Mesenchymal stem cell (in vitro differentiated cells and primary cell): Measurements from ENCODE around the gene ALPK3.
A peak's percentile ranks its signal among the peaks of the same experiment; 100 is the strongest.

Experiments used
- DNase-seq: peaks from one replicate; pipeline ENCODE4 v3.0.0-alpha.2; 2013
- H2AFZ ChIP-seq: one replicate; pipeline ENCODE4 v1.6.1; 2013; ENCODE audit warnings: low read depth, mild to moderate bottlenecking, control low read depth, inconsistent platforms, low read length, moderate library complexity
- H2AK5ac ChIP-seq: 2 replicates; pipeline ENCODE4 v1.6.1; 2013; ENCODE audit warnings: low read length, moderate library complexity, mild to moderate bottlenecking, inconsistent platforms; ENCODE audit not compliant: severe bottlenecking
- H2BK120ac ChIP-seq: one replicate; pipeline ENCODE4 v1.6.1; 2013; ENCODE audit warnings: low read depth, mild to moderate bottlenecking, inconsistent platforms, low read length, moderate library complexity
- H2BK12ac ChIP-seq, 2 experiments: one replicate each; pipeline ENCODE4 v1.6.1; 2013; ENCODE audit warnings: inconsistent platforms in 2 of 2, low read length in 2 of 2, mild to moderate bottlenecking in 2 of 2, moderate library complexity in 2 of 2, control low read depth in 1 of 2
- H2BK15ac ChIP-seq: one replicate; pipeline ENCODE4 v1.6.1; 2013; ENCODE audit warnings: mild to moderate bottlenecking, low read depth, inconsistent platforms; ENCODE audit not compliant: poor library complexity, severe bottlenecking
- H2BK5ac ChIP-seq: 2 replicates; pipeline ENCODE4 v1.6.1; 2013; ENCODE audit warnings: low read depth, mild to moderate bottlenecking, low read length, control low read depth, inconsistent platforms; ENCODE audit not compliant: poor library complexity, severe bottlenecking
- H3K14ac ChIP-seq, 2 experiments: one replicate each; pipeline ENCODE4 v1.6.1; 2013; ENCODE audit warnings: inconsistent platforms in 2 of 2, low read length in 2 of 2, control low read depth in 1 of 2, mild to moderate bottlenecking in 1 of 2, moderate library complexity in 1 of 2
- H3K18ac ChIP-seq, 2 experiments: one replicate each; pipeline ENCODE4 v1.6.1; 2013; ENCODE audit warnings: inconsistent platforms in 2 of 2, low read length in 2 of 2, control low read depth in 1 of 2, low read depth in 1 of 2, mild to moderate bottlenecking in 1 of 2
- H3K23ac ChIP-seq, 2 experiments: one replicate each; pipeline ENCODE4 v1.6.1; 2013; ENCODE audit warnings: inconsistent platforms in 2 of 2, low read length in 2 of 2, mild to moderate bottlenecking in 2 of 2, moderate library complexity in 2 of 2, control low read depth in 1 of 2
- H3K27ac ChIP-seq: 2 replicates; pipeline ENCODE4 v1.5.1; 2013; ENCODE audit warnings: mild to moderate bottlenecking, moderate library complexity, low read length, control low read depth, inconsistent platforms; ENCODE audit not compliant: poor library complexity, severe bottlenecking
- H3K27me3 ChIP-seq, 2 experiments: 2 replicates each; pipeline versions ENCODE4 v1.6.1 to v1.7.0; 2013; ENCODE audit warnings: low read length in 2 of 2, mild to moderate bottlenecking in 2 of 2, moderate library complexity in 2 of 2, control low read depth in 1 of 2, inconsistent platforms in 1 of 2; ENCODE audit not compliant: control insufficient read depth in 1 of 2, insufficient read depth in 1 of 2
- H3K36me3 ChIP-seq, 2 experiments: 2 replicates each; pipeline versions ENCODE4 v1.6.1 to v1.7.0; 2013; ENCODE audit warnings: low read length in 2 of 2, control low read depth in 1 of 2, inconsistent platforms in 1 of 2, low read depth in 1 of 2, mild to moderate bottlenecking in 1 of 2; ENCODE audit not compliant: insufficient read depth in 2 of 2, control insufficient read depth in 1 of 2
- H3K4ac ChIP-seq, 2 experiments: one replicate each; pipeline ENCODE4 v1.6.1; 2013; ENCODE audit warnings: inconsistent platforms in 2 of 2, low read length in 2 of 2, mild to moderate bottlenecking in 2 of 2, moderate library complexity in 2 of 2, control low read depth in 1 of 2, low read depth in 1 of 2
- H3K4me1 ChIP-seq: 2 replicates; pipeline ENCODE4 v1.6.1; 2013; ENCODE audit warnings: low read depth, low read length, control low read depth; ENCODE audit not compliant: control insufficient read depth, insufficient read depth
- H3K4me2 ChIP-seq: 2 replicates; pipeline ENCODE4 v1.6.1; 2013; ENCODE audit warnings: low read length, mild to moderate bottlenecking, inconsistent platforms; ENCODE audit not compliant: poor library complexity, severe bottlenecking
- H3K4me3 ChIP-seq, 2 experiments: 2 replicates each; pipeline versions ENCODE4 v1.5.1 to v1.7.0; 2013; ENCODE audit warnings: low read length in 2 of 2, mild to moderate bottlenecking in 2 of 2, control low read depth in 1 of 2, low read depth in 1 of 2; ENCODE audit not compliant: insufficient read depth in 1 of 2
- H3K79me1 ChIP-seq: replicated peaks from 2 replicates; pipeline ENCODE4 v1.6.1; 2013; ENCODE audit warnings: mild to moderate bottlenecking, control low read depth, low read length, inconsistent platforms; ENCODE audit not compliant: poor library complexity, severe bottlenecking
- H3K9ac ChIP-seq: 2 replicates; pipeline ENCODE4 v1.7.0; 2013; ENCODE audit warnings: mild to moderate bottlenecking, low read length, moderate library complexity
- H3K9me3 ChIP-seq: 2 replicates; pipeline ENCODE4 v1.7.0; 2013; ENCODE audit warnings: mild to moderate bottlenecking, low read length; ENCODE audit not compliant: control insufficient read depth
- H4K8ac ChIP-seq: one replicate; pipeline ENCODE4 v1.6.1; 2013; ENCODE audit warnings: inconsistent platforms, mild to moderate bottlenecking, low read length, moderate library complexity
- H4K91ac ChIP-seq: one replicate; pipeline ENCODE4 v1.6.1; 2013; ENCODE audit warnings: mild to moderate bottlenecking, low read length, inconsistent platforms
- WGBS: methylation state at CpG from one replicate; pipeline ENCODE4 v1.1.7; 2013; ENCODE audit warnings: mixed read lengths; 5-methylcytosine and 5-hydroxymethylcytosine counted together

The ALPK3 gene

GRCh38 chr15:84823282-84823878 is 6.2 kb downstream of the ALPK3 start:
- Histone ChIP-seq H4K91ac (no peak overlapping the region), H3K9me3 (no peaks in the 10 kb centered on the region), H3K79me1 (no peaks in the 10 kb centered on the region), H4K8ac (no peak overlapping the region), H3K4me1 (peaks cover 4% of the 10 kb centered on the region), H2BK5ac (no peak overlapping the region), H2AFZ (no peak overlapping the region), H3K9ac (no peak overlapping the region), H3K27ac (no peak overlapping the region), H3K4me3 (no peak overlapping the region), H3K27me3 (peaks cover 5 to 24% of the 10 kb centered on the region in 2 experiments), H2BK120ac (no peak overlapping the region), H3K23ac (no peak overlapping the region), H2BK15ac (no peak overlapping the region), H3K14ac (no peak overlapping the region), H3K36me3 (no peaks in the 10 kb centered on the region), H2BK12ac (no peak overlapping the region), H2AK5ac (no peak overlapping the region), H3K18ac (no peak overlapping the region), H3K4ac (no peak overlapping the region), H3K4me2 (no peak overlapping the region)
- WGBS: 99% methylated on average over 3 of the region's 3 CpGs
- DNase-seq: no peak

GRCh38 chr15:84824260-84825007 is 7.3 kb downstream of the ALPK3 start:
- no peaks in the 10 kb centered on the region for H3K9me3 ChIP-seq
- H3K4me3 ChIP-seq: no peak overlapping the region
- H4K91ac ChIP-seq: no peak overlapping the region
- no peak overlapping the region for H2BK15ac ChIP-seq
- H3K14ac ChIP-seq: no peak overlapping the region
- H2BK120ac ChIP-seq: no peak overlapping the region
- no peak overlapping the region for H2BK5ac ChIP-seq
- H3K4me1 ChIP-seq: peaks cover 4% of the 10 kb centered on the region
- no peak overlapping the region for H3K27ac ChIP-seq
- H3K4ac ChIP-seq: no peak overlapping the region
- no peaks in the 10 kb centered on the region for H3K79me1 ChIP-seq
- no peaks in the 10 kb centered on the region for H3K36me3 ChIP-seq
- no peak overlapping the region for H3K4me2 ChIP-seq
- WGBS: 90% methylated on average over 6 of the region's 6 CpGs
- no peak for DNase-seq
- peaks cover 5 to 22% of the 10 kb centered on the region in 2 experiments for H3K27me3 ChIP-seq
- no peak overlapping the region for H2AK5ac ChIP-seq
- H3K9ac ChIP-seq: no peak overlapping the region
- H3K18ac ChIP-seq: no peak overlapping the region
- H2BK12ac ChIP-seq: no peak overlapping the region
- no peak overlapping the region for H3K23ac ChIP-seq
- H2AFZ ChIP-seq: no peak overlapping the region
- H4K8ac ChIP-seq: no peak overlapping the region

- no peak overlapping the region for H2BK5ac ChIP-seq
- H3K14ac ChIP-seq: no peak overlapping the region
- no peak for DNase-seq
- H3K27me3 ChIP-seq: peaks cover 5 to 21% of the 10 kb centered on the region in 2 experiments
- peak overlapping the region in 1 of 2 experiments; percentile 0 for H3K18ac ChIP-seq
- H3K4me2 ChIP-seq: no peak overlapping the region
- WGBS: 72% methylated on average over 6 of the region's 6 CpGs
- no peak overlapping the region for H3K4ac ChIP-seq
- no peak overlapping the region for H2AK5ac ChIP-seq
- H2AFZ ChIP-seq: no peak overlapping the region
- no peaks in the 10 kb centered on the region for H3K9me3 ChIP-seq
- no peak overlapping the region for H3K4me3 ChIP-seq
- peaks cover 2% of the 10 kb centered on the region for H3K4me1 ChIP-seq
- no peak overlapping the region for H3K27ac ChIP-seq
- H4K8ac ChIP-seq: no peak overlapping the region
- no peak overlapping the region for H3K23ac ChIP-seq
- H2BK15ac ChIP-seq: no peak overlapping the region
- H3K36me3 ChIP-seq: no peaks in the 10 kb centered on the region
- no peak overlapping the region for H2BK12ac ChIP-seq
- no peak overlapping the region for H2BK120ac ChIP-seq
- no peak overlapping the region for H3K9ac ChIP-seq
- H3K79me1 ChIP-seq: no peaks in the 10 kb centered on the region
- no peak overlapping the region for H4K91ac ChIP-seq
Observed at GRCh38 chr15:84826369-84826823, 9.2 kb downstream of the ALPK3 start.

GRCh38 chr15:84827246-84827645 is 10.1 kb downstream of the ALPK3 start:
- Histone ChIP-seq H4K91ac (no peak overlapping the region), H3K9ac (no peak overlapping the region), H2BK5ac (no peak overlapping the region), H3K18ac (no peak overlapping the region), H2BK120ac (no peak overlapping the region), H2AK5ac (no peak overlapping the region), H2BK15ac (no peak overlapping the region), H3K14ac (no peak overlapping the region), H3K4me3 (no peak overlapping the region), H3K27me3 (peaks cover 0 to 19% of the 10 kb centered on the region in 2 experiments), H2AFZ (no peak overlapping the region), H2BK12ac (no peak overlapping the region), H3K36me3 (no peaks in the 10 kb centered on the region), H3K4me2 (no peak overlapping the region), H4K8ac (no peak overlapping the region), H3K79me1 (no peaks in the 10 kb centered on the region), H3K9me3 (no peaks in the 10 kb centered on the region), H3K4ac (no peak overlapping the region), H3K27ac (no peak overlapping the region), H3K4me1 (peaks cover 2% of the 10 kb centered on the region), H3K23ac (no peak overlapping the region)
- no peak for DNase-seq
- WGBS: over 99% methylated on average over 9 of the region's 9 CpGs
